Heart left ventricle (tissue), 13 donors: ENCODE data around the gene ACSL1.

Source experiments
- CTCF ChIP-seq, 12 donors: fragments of 200-600 bp; sonication (generic) in 4 of 12; IDR thresholded peaks; one replicate each; pipeline versions ENCODE4 v1.5.0 to v1.8.0; 2018 to 2022; ENCODE audit warnings: antibody characterized with exemption in 12 of 12, mild to moderate bottlenecking in 5 of 12
- POLR2A ChIP-seq, 2 donors: fragments of 450-650 bp; IDR thresholded peaks; one replicate each; pipeline ENCODE4 v1.6.1; 2017; ENCODE audit warnings: antibody characterized with exemption in 2 of 2, mild to moderate bottlenecking in 2 of 2, moderate library complexity in 2 of 2
- donor health status: ischemic (EF 13 %, LVEDD 7.1; RV severe dilation, severe dysfunction).
- donor health status: DM: no; HTN: yes; CAD: no.
- donor health status: DM: no; HTN: no; CAD: no.
- donor health status: ischemic (EF 25% LVEDD 6.9; RV normal size, moderate dysfunction).
- donor health status: ischemic (EF 25% LVEDD 5.7; RV mildly dilated, moderate dysfunction).
- donor health status: ischemic (EF 35%, LVEDD 5.7; RV mildly dilated, moderate dysfunction).
- donor health status: nonischemic (EF 11% LVEDD 7.7; RV severe dilation, severe dysfunction).
- donor health status: DM: yes; HTN: yes; CAD: no.
- donor health status: PGD.
- donor health status: ischemic (EF 29% LVEDD 5.4; RV normal size, mild dysfunction).
- donor health status: nonischemic (EF 23%, LVEDD 6.1; RV moderate dilation, normal function).

GRCh38 chr4:184816962-184817361 lies 8.8 kb downstream of the ACSL1 start:
- TF ChIP-seq CTCF (IDR thresholded peaks at IDR 0.05) (no peak), POLR2A (IDR thresholded peaks at IDR 0.05) (no peak)
